Natural killer cell (primary cell): ENCODE measurements around the gene C17orf67. TPM values are rescaled to one million over a fixed set of nuclear protein-coding genes. Genes with fewer than 3 reads are reported as not detected.

ENCODE experiments used
- ATAC-seq, 3 donors: fragments of 150-1000 bp in 2 of 3; fragments of 200-7000 bp in 1 of 3; cut with Tn5 transposase; 1 replicate in 1 of 3; 2 replicates in 2 of 3; pipeline ENCODE4 v1.10.0; 2021; ENCODE audit warnings: mild to moderate bottlenecking in 2 of 3, moderate library complexity in 2 of 3
- DNase-seq, 2 donors: peaks; one replicate each; pipeline versions ENCODE4 v3.0.0 to v3.0.0-alpha.2; 2013 to 2021; ENCODE audit warnings: mixed read lengths in 1 of 2
- H3K27ac ChIP-seq: one replicate; pipeline ENCODE4 v1.5.1; 2013; ENCODE audit warnings: mild to moderate bottlenecking, low read length
- H3K27me3 ChIP-seq: one replicate; pipeline ENCODE4 v1.6.1; 2013; ENCODE audit warnings: low read length; ENCODE audit not compliant: control insufficient read depth, insufficient read depth
- H3K36me3 ChIP-seq: one replicate; pipeline ENCODE4 v1.6.1; 2013; ENCODE audit warnings: low read length; ENCODE audit not compliant: control insufficient read depth, insufficient read depth
- H3K4me1 ChIP-seq: one replicate; pipeline ENCODE4 v1.6.1; 2013; ENCODE audit warnings: low read length; ENCODE audit not compliant: control insufficient read depth, insufficient read depth
- H3K4me3 ChIP-seq: one replicate; pipeline ENCODE4 v1.5.1; 2013; ENCODE audit warnings: low read length
- H3K9me3 ChIP-seq: one replicate; pipeline ENCODE4 v1.6.1; 2013; ENCODE audit warnings: low read length; ENCODE audit not compliant: control insufficient read depth, insufficient read depth
- H3K27ac Mint-ChIP-seq, 2 donors: one replicate each; pipeline ENCODE4 v1.8.0; 2022; ENCODE audit warnings: mild to moderate bottlenecking in 2 of 2, mixed read lengths in 2 of 2, moderate library complexity in 1 of 2
- H3K27me3 Mint-ChIP-seq, 2 donors: one replicate each; pipeline ENCODE4 v1.8.0; 2022; ENCODE audit warnings: low read depth in 2 of 2, mixed read lengths in 2 of 2
- H3K36me3 Mint-ChIP-seq: one replicate; pipeline ENCODE4 v1.8.0; 2022; ENCODE audit warnings: mixed read lengths
- H3K4me1 Mint-ChIP-seq, 2 donors: one replicate each; pipeline ENCODE4 v1.8.0; 2022; ENCODE audit warnings: mixed read lengths in 2 of 2
- H3K4me3 Mint-ChIP-seq: one replicate; pipeline ENCODE4 v1.8.0; 2022; ENCODE audit warnings: mild to moderate bottlenecking, moderate library complexity, mixed read lengths
- H3K9me3 Mint-ChIP-seq, 2 donors: one replicate each; pipeline ENCODE4 v1.8.0; 2022; ENCODE audit warnings: mixed read lengths in 2 of 2
- CTCF ChIP-seq: fragments of 200-600 bp; IDR thresholded peaks from one replicate; pipeline ENCODE4 v1.8.0; 2022; ENCODE audit warnings: antibody characterized with exemption
- WGBS: methylation state at CpG from one replicate; pipeline ENCODE4 v1.1.7; 2013; ENCODE audit warnings: missing lambda C conversion rate; ENCODE audit not compliant: insufficient coverage; 5-methylcytosine and 5-hydroxymethylcytosine counted together
- intact Hi-C: fragments of 100-400 bp; cut with micrococcal nuclease; formaldehyde crosslinking; loops from one replicate; pipeline ENCODE4 v1.14.2; 2022
- total RNA-seq, 4 donors: library from RNA; stranded (reverse); fragments of 120-200 nt in 1 of 4; gene quantifications; one replicate each; pipeline versions ENCODE4 v1.2.3 to v1.2.4, GENCODE V29; 2013 to 2022

Gene C17orf67
- total RNA-seq, 3 donors from 2014 or later (not counting 1 experiment from before 2014, with no cell fraction given), result 3.4 to 4.8 (median 3.5) TPM

- H3K9me3 Mint-ChIP-seq, result no peaks in the 10 kb centered on the region
- 80% methylated on average over 5 of the region's 5 CpGs for WGBS
- intact Hi-C loops, result no loop called here
- H3K27ac Mint-ChIP-seq, result no peak overlapping the region
- no peak for ATAC-seq
- H3K36me3 ChIP-seq, result no peaks in the 10 kb centered on the region
- H3K4me3 Mint-ChIP-seq, result no peak overlapping the region
- H3K27me3 Mint-ChIP-seq, result peaks cover 17 to 38% of the 10 kb centered on the region in 2 donors
- H3K27me3 ChIP-seq, result no peaks in the 10 kb centered on the region
- H3K27ac ChIP-seq, result no peak overlapping the region
- H3K4me1 Mint-ChIP-seq, result peaks cover 4 to 23% of the 10 kb centered on the region in 2 donors
- peaks cover 13% of the 10 kb centered on the region for H3K4me1 ChIP-seq
- H3K4me3 ChIP-seq, result no peak overlapping the region
- no peaks in the 10 kb centered on the region for H3K36me3 Mint-ChIP-seq
- DNase-seq, result no peak
- no peak for TF ChIP-seq CTCF
- no peaks in the 10 kb centered on the region for H3K9me3 ChIP-seq
These were observed 78.4 kb downstream of the C17orf67 start for GRCh38 chr17:56755310-56755709.

GRCh38 chr17:56754523-56755208, 79.1 kb downstream of the C17orf67 start:
- no peaks in the 10 kb centered on the region for H3K36me3 ChIP-seq
- 61% methylated on average over 8 of the region's 8 CpGs for WGBS
- no peak for ATAC-seq
- no peak overlapping the region for H3K27ac Mint-ChIP-seq
- H3K36me3 Mint-ChIP-seq, result no peaks in the 10 kb centered on the region
- no peak overlapping the region for H3K4me3 ChIP-seq
- H3K27me3 ChIP-seq, result no peaks in the 10 kb centered on the region
- TF ChIP-seq CTCF, result no peak
- H3K4me1 Mint-ChIP-seq, result peaks cover 4 to 29% of the 10 kb centered on the region in 2 donors
- H3K4me3 Mint-ChIP-seq, result no peak overlapping the region
- peak in 1 of 2 donors; percentile 33 for DNase-seq
- no peaks in the 10 kb centered on the region for H3K9me3 ChIP-seq
- intact Hi-C loops, result no loop called here
- H3K27me3 Mint-ChIP-seq, result peaks cover 17 to 42% of the 10 kb centered on the region in 2 donors
- no peaks in the 10 kb centered on the region for H3K9me3 Mint-ChIP-seq
- no peak overlapping the region for H3K27ac ChIP-seq
- peaks cover 13% of the 10 kb centered on the region for H3K4me1 ChIP-seq

GRCh38 chr17:56752263-56752836, 81.4 kb downstream of the C17orf67 start:
- ATAC-seq (no peak), DNase-seq (no peak)
- 73% methylated on average over 4 of the region's 4 CpGs for WGBS
- H3K36me3 ChIP-seq, result no peaks in the 10 kb centered on the region
- Mint-ChIP-seq H3K27ac (no peak overlapping the region), H3K4me1 (peaks cover 4 to 30% of the 10 kb centered on the region in 2 donors), H3K9me3 (no peaks in the 10 kb centered on the region), H3K27me3 (peaks cover 28 to 65% of the 10 kb centered on the region in 2 donors), H3K4me3 (no peak overlapping the region), H3K36me3 (no peaks in the 10 kb centered on the region)
- no peaks in the 10 kb centered on the region for H3K9me3 ChIP-seq
- peaks cover 13% of the 10 kb centered on the region for H3K4me1 ChIP-seq
- no peak overlapping the region for H3K27ac ChIP-seq
- TF ChIP-seq CTCF, result no peak
- intact Hi-C loops, result no loop called here
- no peak overlapping the region for H3K4me3 ChIP-seq
- no peaks in the 10 kb centered on the region for H3K27me3 ChIP-seq
